Measurements from ENCODE around the gene CAPN1.

GRCh38 chr11:65170058-65170534, 11.6 kb upstream of the CAPN1 start, which contains the start of gene SPDYC:
- no peak for TF ChIP-seq CTCF (IDR thresholded peaks at IDR 0.05)
- TF ChIP-seq POLR2AphosphoS5 (IDR thresholded peaks at IDR 0.05; ENCODE audit: low read depth, low read length), result no peak

All from Panc1 (cell line).